ENCODE results near the gene FNDC3B.

Gene FNDC3B

GRCh38 chr3:172073262-172073915 is 34.0 kb downstream of the FNDC3B start:
- no peak for DNase-seq (ENCODE audit: low spot score)

GRCh38 chr3:172074032-172074431 is 34.7 kb downstream of the FNDC3B start:
- DNase-seq (ENCODE audit: low spot score): no peak

- no peak for DNase-seq (ENCODE audit: low spot score)
Observed at GRCh38 chr3:172074586-172074985, 35.2 kb downstream of the FNDC3B start.

- DNase-seq (ENCODE audit: low spot score): no peak
Observed at GRCh38 chr3:172076212-172076611, 36.8 kb downstream of the FNDC3B start.

GRCh38 chr3:172077197-172077757 is 37.9 kb downstream of the FNDC3B start:
- no peak for DNase-seq (ENCODE audit: low spot score)

- DNase-seq (ENCODE audit: low spot score): no peak
Observed at GRCh38 chr3:172078244-172078643, 38.9 kb downstream of the FNDC3B start.

- DNase-seq (ENCODE audit: low spot score): no peak
Observed at GRCh38 chr3:172078721-172079120, 39.3 kb downstream of the FNDC3B start.

- DNase-seq (ENCODE audit: low spot score): no peak
Observed at GRCh38 chr3:172079326-172079976, 40.1 kb downstream of the FNDC3B start.

- no peak for DNase-seq (ENCODE audit: low spot score)
Observed at GRCh38 chr3:172080503-172080902, 41.1 kb downstream of the FNDC3B start.

- DNase-seq (ENCODE audit: low spot score): no peak
Observed at GRCh38 chr3:172082269-172082668, 42.9 kb downstream of the FNDC3B start.

GRCh38 chr3:172082820-172083513 is 43.6 kb downstream of the FNDC3B start:
- no peak for DNase-seq (ENCODE audit: low spot score)

- DNase-seq (ENCODE audit: low spot score): no peak
Observed at GRCh38 chr3:172083995-172084409, 44.6 kb downstream of the FNDC3B start.

- DNase-seq (ENCODE audit: low spot score): no peak
Observed at GRCh38 chr3:172084871-172085556, 45.6 kb downstream of the FNDC3B start.

- DNase-seq (ENCODE audit: low spot score): no peak
Observed at GRCh38 chr3:172085557-172085895, 46.1 kb downstream of the FNDC3B start.

- no peak for DNase-seq (ENCODE audit: low spot score)
Observed at GRCh38 chr3:172086071-172086470, 46.7 kb downstream of the FNDC3B start.

- no peak for DNase-seq (ENCODE audit: low spot score)
Observed at GRCh38 chr3:172087198-172087597, 47.8 kb downstream of the FNDC3B start.

GRCh38 chr3:172087602-172088580 is 48.5 kb downstream of the FNDC3B start:
- no peak for DNase-seq (ENCODE audit: low spot score)

- no peak for DNase-seq (ENCODE audit: low spot score)
Observed at GRCh38 chr3:172089250-172089649, 49.9 kb downstream of the FNDC3B start.

- no peak for DNase-seq (ENCODE audit: low spot score)
Observed at GRCh38 chr3:172090035-172090434, 50.7 kb downstream of the FNDC3B start.

- no peak for DNase-seq (ENCODE audit: low spot score)
Observed at GRCh38 chr3:172092658-172093057, 53.3 kb downstream of the FNDC3B start.

Data from Ammon's horn (tissue), 1 donor.